ENCODE results near the gene ZNF521. TPM values are rescaled to one million over a fixed set of nuclear protein-coding genes. Genes with fewer than 3 reads are reported as not detected.

Gene ZNF521
- total and polyA plus RNA-seq, 2 of the 13 experiments (the other 11 are each of a cell fraction or from before 2014, with no cell fraction given): 0.02 TPM; not detected in 1

DNA sequence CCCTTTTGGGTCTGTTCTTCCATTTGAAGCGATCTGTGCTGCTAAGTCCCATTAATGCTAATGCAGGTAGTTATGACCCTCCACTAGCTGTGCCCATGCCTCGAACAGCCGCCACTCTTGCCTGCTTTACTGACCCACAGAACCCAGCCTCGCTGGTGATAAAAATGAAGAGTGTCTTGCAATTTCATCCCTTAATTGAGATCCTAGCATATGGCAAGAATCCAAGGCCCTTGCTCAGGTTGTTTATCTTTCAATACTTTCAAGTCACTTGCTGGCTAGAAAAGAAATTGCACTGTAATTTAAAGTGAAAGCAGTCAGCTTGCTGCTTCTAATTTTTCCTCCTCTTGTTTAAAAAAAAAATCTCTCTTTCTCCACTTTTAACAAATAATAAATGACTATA, 73.6 kb downstream of the ZNF521 start:
- H4K20me1 ChIP-seq (ENCODE audit: insufficient read depth, low read length): no peaks in the 10 kb centered on the region
- no peaks in the 10 kb centered on the region for H3K36me3 ChIP-seq (replicated peaks in 1 of 2; ENCODE audit: control insufficient read depth in 1 of 2, insufficient read depth in 2 of 2, low read length in 2 of 2)
- TF ChIP-seq TOE1 (CRISPR knock-in tag; IDR thresholded peaks at IDR 0.05) (no peak), ATM (IDR thresholded peaks at IDR 0.05; ENCODE audit: borderline replicate concordance) (no peak), ZNF850 (CRISPR knock-in tag; conservative IDR thresholded peaks at IDR 0.05) (no peak), NCOA5 (CRISPR knock-in tag; IDR thresholded peaks at IDR 0.05) (no peak), SKI (IDR thresholded peaks at IDR 0.05; ENCODE audit: partially characterized antibody) (no peak), NFE2L1 (CRISPR knock-in tag; IDR thresholded peaks at IDR 0.05; ENCODE audit: borderline replicate concordance) (no peak), RBAK (CRISPR knock-in tag; IDR thresholded peaks at IDR 0.05) (no peak), ZNF253 (CRISPR knock-in tag; IDR thresholded peaks at IDR 0.05; ENCODE audit: borderline replicate concordance) (no peak)
- TF ChIP-seq, protein P1, sequence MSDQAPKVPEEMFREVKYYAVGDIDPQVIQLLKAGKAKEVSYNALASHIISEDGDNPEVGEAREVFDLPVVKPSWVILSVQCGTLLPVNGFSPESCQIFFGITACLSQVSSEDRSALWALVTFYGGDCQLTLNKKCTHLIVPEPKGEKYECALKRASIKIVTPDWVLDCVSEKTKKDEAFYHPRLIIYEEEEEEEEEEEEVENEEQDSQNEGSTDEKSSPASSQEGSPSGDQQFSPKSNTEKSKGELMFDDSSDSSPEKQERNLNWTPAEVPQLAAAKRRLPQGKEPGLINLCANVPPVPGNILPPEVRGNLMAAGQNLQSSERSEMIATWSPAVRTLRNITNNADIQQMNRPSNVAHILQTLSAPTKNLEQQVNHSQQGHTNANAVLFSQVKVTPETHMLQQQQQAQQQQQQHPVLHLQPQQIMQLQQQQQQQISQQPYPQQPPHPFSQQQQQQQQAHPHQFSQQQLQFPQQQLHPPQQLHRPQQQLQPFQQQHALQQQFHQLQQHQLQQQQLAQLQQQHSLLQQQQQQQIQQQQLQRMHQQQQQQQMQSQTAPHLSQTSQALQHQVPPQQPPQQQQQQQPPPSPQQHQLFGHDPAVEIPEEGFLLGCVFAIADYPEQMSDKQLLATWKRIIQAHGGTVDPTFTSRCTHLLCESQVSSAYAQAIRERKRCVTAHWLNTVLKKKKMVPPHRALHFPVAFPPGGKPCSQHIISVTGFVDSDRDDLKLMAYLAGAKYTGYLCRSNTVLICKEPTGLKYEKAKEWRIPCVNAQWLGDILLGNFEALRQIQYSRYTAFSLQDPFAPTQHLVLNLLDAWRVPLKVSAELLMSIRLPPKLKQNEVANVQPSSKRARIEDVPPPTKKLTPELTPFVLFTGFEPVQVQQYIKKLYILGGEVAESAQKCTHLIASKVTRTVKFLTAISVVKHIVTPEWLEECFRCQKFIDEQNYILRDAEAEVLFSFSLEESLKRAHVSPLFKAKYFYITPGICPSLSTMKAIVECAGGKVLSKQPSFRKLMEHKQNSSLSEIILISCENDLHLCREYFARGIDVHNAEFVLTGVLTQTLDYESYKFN (CRISPR knock-in tag; conservative IDR thresholded peaks at IDR 0.05): no peak
- TF ChIP-seq, protein P2, sequence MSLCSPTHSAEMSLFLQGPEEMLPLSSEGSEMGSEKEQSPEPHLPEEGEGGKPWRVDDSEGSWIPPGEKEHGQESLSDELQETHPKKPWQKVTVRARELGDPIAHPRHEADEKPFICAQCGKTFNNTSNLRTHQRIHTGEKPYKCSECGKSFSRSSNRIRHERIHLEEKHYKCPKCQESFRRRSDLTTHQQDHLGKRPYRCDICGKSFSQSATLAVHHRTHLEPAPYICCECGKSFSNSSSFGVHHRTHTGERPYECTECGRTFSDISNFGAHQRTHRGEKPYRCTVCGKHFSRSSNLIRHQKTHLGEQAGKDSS (CRISPR knock-in tag; IDR thresholded peaks at IDR 0.05; ENCODE audit: borderline replicate concordance, low read depth): no peak
- ATAC-seq: no peak
- H3K79me2 ChIP-seq (ENCODE audit: insufficient read depth, low read length): no peaks in the 10 kb centered on the region
- no peak overlapping the region for H3K4me2 ChIP-seq (ENCODE audit: low read depth, low read length)
- ChIA-PET CTCF (ENCODE audit: low intra/inter-chr PET ratio, low total read pairs) (no interaction called here), POLR2A (no interaction called here)
- 39% methylated on average over 4 of the region's 4 CpGs for WGBS (ENCODE audit: low lambda C conversion rate)
- no peaks in the 10 kb centered on the region for H3K4me1 ChIP-seq (ENCODE audit: insufficient read depth, low read length)
- H3K27ac ChIP-seq (ENCODE audit: extremely low read length, insufficient read depth, low read length): no peak overlapping the region
- H3K4me3 ChIP-seq (replicated peaks in 1 of 3; ENCODE audit: insufficient read depth in 1 of 3, low read depth in 2 of 3, low read length in 3 of 3): no peak overlapping the region
- DNase-seq (ENCODE audit: low spot score): no peak
- no peak for FAIRE-seq
- intact Hi-C loops (cut with micrococcal nuclease; ENCODE audit: unreplicated experiment) (no loop called here), in situ Hi-C loops (cut with HindIII; ENCODE audit: extremely low pct_ligation_motif_present, low pct_unique_long_range_greater_than_20kb) (no loop called here)
- no peak overlapping the region for H2AFZ ChIP-seq (ENCODE audit: low read length)
- no TSS peak for BruUV-seq (replicated peaks)
- H3K9ac ChIP-seq (ENCODE audit: insufficient read depth, low read depth, low read length): no peak overlapping the region
- no peaks in the 10 kb centered on the region for H3K9me3 ChIP-seq (ENCODE audit: low read length)
- H3K27me3 ChIP-seq (ENCODE audit: control insufficient read depth in 1 of 2, insufficient read depth in 2 of 2, low read length in 2 of 2): no peaks in the 10 kb centered on the region
